ENCODE measurements around the gene LUZP2. TPM values are rescaled to one million over a fixed set of nuclear protein-coding genes. Genes with fewer than 3 reads are reported as not detected.
A peak's percentile ranks its signal among the peaks of the same experiment; 100 is the strongest.

The LUZP2 gene
- total and polyA plus RNA-seq, 12 donors: 11.2 to 72.0 (median 20.6) TPM

- H3K4me3 ChIP-seq: no peak overlapping the region
- H3K27ac ChIP-seq: no peak overlapping the region
- no peaks in the 10 kb centered on the region for H3K9me3 ChIP-seq (replicated peaks in 1 of 3)
- intact Hi-C loops (cut with DNase I): no loop called here
- no peak for DNase-seq
- H3K4me1 ChIP-seq (replicated peaks in 1 of 2): no peaks in the 10 kb centered on the region
- 69 to 88% (median 77%) methylated on average over 4 of the region's 4 CpGs for WGBS, 4 donors
- H3K27me3 ChIP-seq: no peaks in the 10 kb centered on the region
- no peaks in the 10 kb centered on the region for H3K36me3 ChIP-seq (replicated peaks in 1 of 2)
- TF ChIP-seq CTCF (IDR thresholded peaks at IDR 0.05) (no peak), POLR2A (IDR thresholded peaks at IDR 0.05) (no peak)
These were observed 323.1 kb downstream of the LUZP2 start for GRCh38 chr11:24819863-24820434.

GRCh38 chr11:24820541-24820940, 323.7 kb downstream of the LUZP2 start:
- DNase-seq: no peak
- WGBS, 4 donors: 38 to 94% (median 90%) methylated on average over 1 of the region's 1 CpG
- no peaks in the 10 kb centered on the region for H3K36me3 ChIP-seq (replicated peaks in 1 of 2)
- intact Hi-C loops (cut with DNase I): no loop called here
- H3K27ac ChIP-seq: no peak overlapping the region
- no peaks in the 10 kb centered on the region for H3K27me3 ChIP-seq
- no peaks in the 10 kb centered on the region for H3K4me1 ChIP-seq (replicated peaks in 1 of 2)
- TF ChIP-seq POLR2A (IDR thresholded peaks at IDR 0.05): no peak
- no peak for TF ChIP-seq CTCF (IDR thresholded peaks at IDR 0.05)
- no peaks in the 10 kb centered on the region for H3K9me3 ChIP-seq (replicated peaks in 1 of 3)
- no peak overlapping the region for H3K4me3 ChIP-seq

GRCh38 chr11:24828938-24829605, 332.2 kb downstream of the LUZP2 start:
- 34 to 59% (median 35%) methylated on average over 2 of the region's 2 CpGs for WGBS, 4 donors
- no peaks in the 10 kb centered on the region for H3K9me3 ChIP-seq (replicated peaks in 1 of 3)
- peak overlapping the region in 3 of 5 donors; percentile 7 to 60 (median 28) for H3K27ac ChIP-seq
- no peaks in the 10 kb centered on the region for H3K36me3 ChIP-seq (replicated peaks in 1 of 2)
- TF ChIP-seq POLR2A (IDR thresholded peaks at IDR 0.05) (no peak), CTCF (IDR thresholded peaks at IDR 0.05) (no peak)
- no peak overlapping the region for H3K4me3 ChIP-seq
- intact Hi-C loops (cut with DNase I): no loop called here
- DNase-seq: no peak
- no peaks in the 10 kb centered on the region for H3K4me1 ChIP-seq (replicated peaks in 1 of 2)
- no peaks in the 10 kb centered on the region for H3K27me3 ChIP-seq

- Histone ChIP-seq H3K27me3 (no peaks in the 10 kb centered on the region), H3K4me3 (no peak overlapping the region), H3K9me3 (replicated peaks in 1 of 3) (no peaks in the 10 kb centered on the region), H3K4me1 (replicated peaks in 1 of 2) (no peaks in the 10 kb centered on the region), H3K27ac (no peak overlapping the region), H3K36me3 (replicated peaks in 1 of 2) (no peaks in the 10 kb centered on the region)
- 55 to 74% (median 61%) methylated on average over 9 of the region's 9 CpGs for WGBS, 4 donors
- DNase-seq: no peak
- no peak for TF ChIP-seq POLR2A (IDR thresholded peaks at IDR 0.05)
- TF ChIP-seq CTCF (IDR thresholded peaks at IDR 0.05): no peak
- intact Hi-C loops (cut with DNase I): no loop called here
These were observed 336.7 kb downstream of the LUZP2 start for GRCh38 chr11:24833573-24833972.

Measured in adrenal gland (tissue), 12 donors.